Panc1 (cell line): ENCODE measurements around the gene HOXB13. TPM values are rescaled to one million over a fixed set of nuclear protein-coding genes. Genes with fewer than 3 reads are reported as not detected.

Experiments
- ATAC-seq: fragments of 200-7000 bp; cut with Tn5 transposase; 2 replicates; pipeline ENCODE4 v1.9.1; 2020; ENCODE audit warnings: mild to moderate bottlenecking, moderate library complexity
- BruUV-seq: library from RNA; stranded (reverse); fragments of 400-500 nt; replicated peaks from 2 replicates; lab custom pipeline; 2021; lab: Mats Ljungman, UMichigan
- CTCF ChIA-PET: fragments of 300-600 bp; sonication (Branson Sonifier 250); formaldehyde crosslinking; loops from one replicate; lab custom pipeline; 2022; ENCODE audit warnings: antibody characterized with exemption; lab: Charles Lee
- POLR2A ChIA-PET: fragments of 300-600 bp; sonication (Branson Sonifier 250); formaldehyde crosslinking; loops from one replicate; lab custom pipeline; 2022; ENCODE audit warnings: antibody characterized with exemption; lab: Charles Lee
- DNase-seq: peaks from one replicate; pipeline ENCODE4 v3.0.0-alpha.2; 2010; ENCODE audit warnings: low read depth, low spot score
- H3K27ac ChIP-seq: 2 replicates; pipeline ENCODE4 v1.5.1; 2011; ENCODE audit warnings: mild to moderate bottlenecking, low read length, inconsistent platforms
- H3K27me3 ChIP-seq: fragments of 200-500 bp; sonication (Bioruptor generic); 2 replicates; pipeline ENCODE4 v1.6.0; 2014; ENCODE audit warnings: low read length, inconsistent platforms; ENCODE audit not compliant: control insufficient read depth, insufficient read depth
- H3K36me3 ChIP-seq: fragments of 200-500 bp; sonication (Bioruptor generic); 2 replicates; pipeline ENCODE4 v1.5.1; 2014; ENCODE audit warnings: inconsistent platforms, mild to moderate bottlenecking, low read length, moderate library complexity; ENCODE audit not compliant: control insufficient read depth, insufficient read depth
- H3K4me1 ChIP-seq: 2 replicates; pipeline ENCODE4 v1.5.1; 2011; ENCODE audit warnings: inconsistent platforms, mild to moderate bottlenecking, low read length, moderate library complexity; ENCODE audit not compliant: control insufficient read depth, insufficient read depth
- H3K4me3 ChIP-seq, 2 experiments: 2 replicates each; pipeline ENCODE4 v1.5.1; 2011 to 2012; ENCODE audit warnings: low read depth in 2 of 2, low read length in 2 of 2, mild to moderate bottlenecking in 2 of 2, inconsistent platforms in 1 of 2, moderate library complexity in 1 of 2
- H3K9me3 ChIP-seq: fragments of 200-500 bp; sonication (Bioruptor generic); 2 replicates; pipeline ENCODE4 v1.5.1; 2014; ENCODE audit warnings: low read depth, mild to moderate bottlenecking, inconsistent platforms, low read length, moderate library complexity; ENCODE audit not compliant: control insufficient read depth, insufficient read depth
- CTCF ChIP-seq: fragments of 450-650 bp; IDR thresholded peaks from 2 replicates; pipeline ENCODE4 v1.5.1; 2017; ENCODE audit warnings: mild to moderate bottlenecking
- POLR2AphosphoS5 ChIP-seq: IDR thresholded peaks from 2 replicates; pipeline ENCODE4 v1.6.1; 2012; ENCODE audit warnings: mild to moderate bottlenecking, low read depth, low read length, moderate library complexity
- REST ChIP-seq, 2 experiments: IDR thresholded peaks; 2 replicates each; pipeline ENCODE4 v1.6.1; 2011 to 2012; ENCODE audit warnings: low read depth in 2 of 2, control low read depth in 1 of 2, low read length in 1 of 2, mild to moderate bottlenecking in 1 of 2, moderate library complexity in 1 of 2; ENCODE audit not compliant: insufficient read depth in 1 of 2
- SIN3A ChIP-seq: IDR thresholded peaks from 2 replicates; pipeline ENCODE4 v1.6.1; 2012; ENCODE audit warnings: low read depth, mild to moderate bottlenecking, low read length, moderate library complexity, borderline replicate concordance; ENCODE audit not compliant: insufficient read depth
- TCF7L2 ChIP-seq: IDR thresholded peaks from 2 replicates; pipeline ENCODE4 v1.6.1; 2011; ENCODE audit warnings: mild to moderate bottlenecking, low read depth, low read length, inconsistent platforms
- in situ Hi-C: cut with HindIII; loops from 2 replicates; pipeline ENCODE4 v1.10.0; 2016; ENCODE audit warnings: low sequenced_read_pairs, low pct_unique_long_range_greater_than_20kb
- intact Hi-C: fragments of 100-400 bp; cut with micrococcal nuclease; formaldehyde crosslinking; loops from one replicate; pipeline ENCODE4 v1.10.0; 2022; ENCODE audit not compliant: unreplicated experiment
- total RNA-seq: library from RNA; stranded (reverse); gene quantifications from one replicate; pipeline ENCODE4 v1.2.1, GENCODE V29; 2021; ENCODE audit not compliant: unreplicated experiment

Gene HOXB13
- total RNA-seq, 1 experiment from 2014 or later, result 8.1 TPM

DNA sequence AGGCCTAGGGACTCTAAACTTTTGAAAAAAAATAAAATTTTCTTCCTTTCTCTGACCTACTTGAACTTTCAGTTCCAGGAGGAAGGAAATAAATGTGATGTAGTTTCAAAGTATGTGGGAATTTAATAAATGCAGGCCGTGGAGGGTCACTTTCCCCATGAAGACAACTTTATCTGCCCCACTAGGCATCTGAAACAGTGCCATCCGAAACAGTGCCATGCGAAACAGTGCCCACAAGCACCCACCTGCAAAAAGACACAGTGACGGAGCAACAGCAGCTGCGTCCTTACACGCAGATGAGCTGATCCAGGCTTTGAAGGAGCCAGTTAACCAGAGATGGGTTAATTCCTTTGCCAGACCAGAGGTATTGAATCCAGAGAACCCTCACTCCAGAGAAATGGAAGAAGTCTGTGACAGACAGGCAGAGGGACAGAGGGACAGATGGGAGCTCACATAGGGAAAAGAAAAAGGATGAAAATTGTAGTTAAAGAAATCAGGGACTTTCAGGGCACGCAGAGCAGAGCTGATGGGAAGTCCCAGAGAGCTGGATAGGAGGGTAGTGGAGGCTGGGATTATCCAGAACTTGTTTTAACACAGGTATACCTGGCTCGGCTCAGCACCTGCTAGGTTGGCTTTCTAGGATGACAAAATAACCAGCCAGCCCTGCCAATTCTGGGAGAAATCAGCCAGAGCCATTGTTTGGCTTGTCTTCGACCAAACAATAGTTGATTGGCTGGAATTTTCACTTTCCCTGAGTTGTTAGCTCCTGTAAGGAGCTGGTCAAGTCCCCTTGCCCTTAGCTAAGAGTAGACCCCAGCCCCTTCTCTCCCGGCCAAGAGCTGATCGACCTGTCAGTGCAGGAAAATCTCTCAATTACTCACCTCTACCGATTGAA lies 17.1 kb upstream of the HOXB13 start:
- no peak overlapping the region for H3K27ac ChIP-seq

More for the DNA sequence above, 17.1 kb upstream of the HOXB13 start:
- no peaks in the 10 kb centered on the region for H3K9me3 ChIP-seq
- no peaks in the 10 kb centered on the region for H3K4me1 ChIP-seq
- ChIA-PET POLR2A (no interaction called here), CTCF (interaction anchor here (1.0 to 1.1 kb wide), 2 partner anchors 87 to 139 kb away, joined by 3 to 4 read pairs; no protein-coding TSS in a partner anchor)
- H3K4me3 ChIP-seq, result no peak overlapping the region
- no peak for DNase-seq
- in situ Hi-C loops (no loop called here), intact Hi-C loops (no loop called here)
- BruUV-seq, result no TSS peak
- H3K27me3 ChIP-seq, result peaks cover 4% of the 10 kb centered on the region; the same call in 1 of the 2 replicates
- no peaks in the 10 kb centered on the region for H3K36me3 ChIP-seq
- TF ChIP-seq CTCF (no peak), REST (IDR thresholded peaks at IDR 0.05; ENCODE audit: insufficient read depth in 1 of 2, low read depth in 2 of 2, low read length in 1 of 2) (no peak), TCF7L2 (no peak), POLR2AphosphoS5 (no peak), SIN3A (no peak)
- ATAC-seq, result no peak
